AG04449 (cell line): ENCODE results near the gene BMPR2.

ENCODE experiments used
- CTCF ChIA-PET: fragments of 350-600 bp; formaldehyde crosslinking; extraction: SDS; loops from one replicate; lab custom pipeline; 2021; ENCODE audit warnings: antibody characterized with exemption; lab: Yijun Ruan, JAX
- POLR2A ChIA-PET: fragments of 400-600, 350-600 bp; formaldehyde crosslinking; extraction: SDS; loops from one replicate; lab custom pipeline; 2020; ENCODE audit warnings: antibody characterized with exemption, inconsistent platforms; lab: Yijun Ruan, JAX
- DNase-seq: peaks from one replicate; pipeline ENCODE4 v3.0.0-alpha.2; 2010; ENCODE audit warnings: low read depth, low spot score
- H3K4me3 ChIP-seq: 2 replicates; pipeline ENCODE4 v1.5.1; 2011; ENCODE audit warnings: low read depth, mild to moderate bottlenecking, control low read depth, low read length
- TF ChIP-seq, protein P1 (sequence below): IDR thresholded peaks from one replicate; pipeline ENCODE4 v1.5.1; 2011; ENCODE audit warnings: mild to moderate bottlenecking, moderate library complexity, low read length, control low read depth, inconsistent platforms; ENCODE audit not compliant: insufficient read depth; ENCODE audit errors: missing control alignments

Gene BMPR2

DNA sequence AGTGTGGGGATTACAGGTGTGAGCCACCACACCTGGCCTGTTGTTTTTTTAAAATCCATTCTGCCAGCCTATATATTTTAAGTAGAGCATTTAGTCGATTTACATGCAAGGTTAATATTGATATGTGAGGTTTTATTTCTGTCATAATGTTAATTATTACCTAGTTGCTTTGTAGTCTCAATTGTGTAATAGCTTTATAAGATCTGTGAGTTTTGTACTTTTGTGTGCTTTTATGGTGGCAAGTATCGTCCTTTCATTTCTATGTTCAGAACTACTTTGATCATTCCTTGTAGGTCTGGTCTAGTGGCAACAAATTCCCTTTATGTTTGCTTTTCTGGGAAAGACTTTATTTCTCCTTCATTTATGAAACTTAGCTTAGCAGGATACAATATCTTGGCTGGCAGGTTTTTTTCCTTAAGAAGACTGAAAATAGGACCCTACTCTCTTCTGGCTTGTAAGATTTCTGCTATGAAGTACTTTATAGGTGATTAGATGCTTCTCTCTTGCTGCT is 207.6 kb downstream of the BMPR2 start:
- no peak overlapping the region for H3K4me3 ChIP-seq
- DNase-seq: no peak
- ChIA-PET CTCF (interaction anchor here (1.0 to 1.5 kb wide), 2 partner anchors 9 to 13 kb away, joined by 3 to 4 read pairs; no protein-coding TSS in a partner anchor), POLR2A (no interaction called here)
- TF ChIP-seq, protein P1, sequence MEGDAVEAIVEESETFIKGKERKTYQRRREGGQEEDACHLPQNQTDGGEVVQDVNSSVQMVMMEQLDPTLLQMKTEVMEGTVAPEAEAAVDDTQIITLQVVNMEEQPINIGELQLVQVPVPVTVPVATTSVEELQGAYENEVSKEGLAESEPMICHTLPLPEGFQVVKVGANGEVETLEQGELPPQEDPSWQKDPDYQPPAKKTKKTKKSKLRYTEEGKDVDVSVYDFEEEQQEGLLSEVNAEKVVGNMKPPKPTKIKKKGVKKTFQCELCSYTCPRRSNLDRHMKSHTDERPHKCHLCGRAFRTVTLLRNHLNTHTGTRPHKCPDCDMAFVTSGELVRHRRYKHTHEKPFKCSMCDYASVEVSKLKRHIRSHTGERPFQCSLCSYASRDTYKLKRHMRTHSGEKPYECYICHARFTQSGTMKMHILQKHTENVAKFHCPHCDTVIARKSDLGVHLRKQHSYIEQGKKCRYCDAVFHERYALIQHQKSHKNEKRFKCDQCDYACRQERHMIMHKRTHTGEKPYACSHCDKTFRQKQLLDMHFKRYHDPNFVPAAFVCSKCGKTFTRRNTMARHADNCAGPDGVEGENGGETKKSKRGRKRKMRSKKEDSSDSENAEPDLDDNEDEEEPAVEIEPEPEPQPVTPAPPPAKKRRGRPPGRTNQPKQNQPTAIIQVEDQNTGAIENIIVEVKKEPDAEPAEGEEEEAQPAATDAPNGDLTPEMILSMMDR: no peak

DNA sequence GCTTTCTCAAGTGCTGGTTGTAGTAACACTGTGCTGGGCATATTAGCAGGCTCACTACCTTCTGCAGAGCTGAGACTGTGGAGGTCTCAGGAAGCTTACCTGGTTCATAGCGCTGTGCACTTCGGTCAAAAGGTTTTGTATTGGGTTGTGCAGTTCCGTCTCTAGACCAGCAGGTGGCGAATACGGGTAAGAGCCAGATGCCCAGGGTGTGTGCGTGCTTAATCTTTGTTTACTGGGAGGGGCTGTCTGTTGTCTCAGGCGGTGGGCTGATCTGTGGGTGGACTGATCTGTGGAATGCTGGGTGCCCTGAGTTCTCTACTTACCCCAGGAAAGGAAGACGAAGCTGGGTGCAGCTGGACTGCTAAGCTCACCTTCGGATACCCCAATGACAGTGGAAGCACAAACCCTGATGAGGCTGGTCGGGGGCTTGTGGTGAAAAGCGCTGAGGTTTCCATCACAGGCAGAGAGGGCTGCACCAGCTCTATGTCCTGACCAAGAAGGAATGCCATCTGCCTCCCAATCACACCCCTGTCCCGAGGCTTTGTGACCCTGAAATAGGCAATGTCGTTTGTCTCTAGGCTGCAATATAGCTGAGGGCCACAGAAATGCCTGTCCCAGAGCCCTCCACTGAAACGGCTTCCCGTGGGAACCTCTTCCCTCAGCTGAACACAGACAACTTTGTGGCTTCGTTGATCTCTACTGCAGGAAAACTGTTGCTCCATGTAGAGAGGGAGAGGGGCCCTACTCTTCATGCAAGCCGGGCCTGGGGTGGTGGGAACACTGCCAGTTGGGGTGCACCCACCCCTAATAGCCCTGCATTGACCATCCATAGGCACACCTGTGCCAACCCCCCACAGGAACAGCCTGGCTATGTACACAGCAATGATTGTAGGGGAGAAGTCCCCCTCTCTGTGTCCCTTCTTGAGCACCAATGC is 212.8 kb downstream of the BMPR2 start:
- TF ChIP-seq, protein P1: peak; percentile 86
- no peak for DNase-seq
- ChIA-PET CTCF (interaction anchor here (0.6 to 4.2 kb wide), 42 partner anchors 9 to 1326 kb away, joined by 3 to 67 read pairs (median 4); partner anchors contain the start of genes CARF, CYP20A1, ICA1L and WDR12), POLR2A (no interaction called here)
- H3K4me3 ChIP-seq: peak overlapping the region; percentile 27

DNA sequence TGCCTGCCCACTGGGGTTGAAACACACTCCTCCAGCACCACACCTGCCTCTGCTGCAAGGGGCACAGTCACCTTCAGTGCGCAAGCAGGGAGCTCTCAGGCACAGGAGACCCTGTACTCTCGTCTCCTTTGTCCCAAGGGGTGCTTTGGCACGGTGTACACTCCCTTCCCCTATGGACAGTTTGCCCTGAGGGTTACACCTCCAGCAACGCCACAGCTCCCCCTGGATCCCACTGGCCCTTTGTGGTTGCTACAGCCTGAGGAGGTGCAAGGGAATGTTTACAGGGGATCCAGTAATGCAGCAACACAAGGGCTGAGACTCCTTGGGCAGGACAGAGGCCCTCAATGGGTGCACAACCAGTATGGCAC is 213.4 kb downstream of the BMPR2 start:
- ChIA-PET POLR2A (no interaction called here), CTCF (interaction anchor here (0.9 to 4.2 kb wide), 17 partner anchors 9 to 1320 kb away, joined by 3 to 67 read pairs (median 8); partner anchors contain the start of genes CARF, CYP20A1, ICA1L and WDR12)
- TF ChIP-seq, protein P1: no peak
- DNase-seq: no peak
- H3K4me3 ChIP-seq: no peak overlapping the region

DNA sequence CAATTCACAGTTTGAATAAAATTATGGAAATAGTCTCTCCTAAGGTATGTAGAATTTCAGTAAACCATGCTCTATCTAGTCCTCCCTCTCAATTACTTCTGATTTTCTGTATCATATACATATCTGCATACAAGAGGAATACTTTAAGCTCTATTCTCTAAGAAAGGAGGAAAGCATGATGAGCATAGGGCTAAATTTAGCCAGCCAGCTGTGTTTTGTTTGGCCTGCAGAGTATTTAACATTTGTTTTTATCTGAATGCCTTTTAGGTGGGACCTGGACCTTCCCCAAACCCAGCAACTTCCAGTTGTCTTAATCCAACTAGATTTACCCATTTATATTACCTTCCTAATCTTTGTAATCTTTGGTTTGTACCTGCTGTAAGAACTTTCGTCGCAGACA is 216.4 kb downstream of the BMPR2 start:
- TF ChIP-seq, protein P1: no peak
- ChIA-PET CTCF (interaction anchor here (0.6 to 0.9 kb wide), 2 partner anchors 19 to 1317 kb away, joined by 3 read pairs; no protein-coding TSS in a partner anchor), POLR2A (no interaction called here)
- DNase-seq: no peak
- H3K4me3 ChIP-seq: no peak overlapping the region

DNA sequence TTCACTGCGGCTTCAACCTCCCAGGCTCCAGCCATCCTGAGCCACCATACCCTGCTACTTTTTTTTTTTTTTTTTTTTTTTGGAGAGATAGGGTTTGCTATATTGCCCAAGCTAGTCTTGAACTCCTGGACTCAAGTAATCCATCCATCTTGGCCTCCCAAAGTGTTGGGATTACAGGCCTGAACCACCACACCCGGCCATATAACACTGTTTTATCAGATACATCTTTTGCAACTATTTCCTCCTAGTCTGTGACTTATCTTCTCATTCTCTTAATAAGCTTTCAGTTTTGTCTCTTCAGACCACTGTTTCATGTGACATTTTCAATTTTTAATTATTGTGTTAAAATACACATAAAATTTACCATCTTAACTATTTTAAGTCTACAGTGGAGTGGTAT is 223.0 kb downstream of the BMPR2 start:
- DNase-seq: no peak
- CTCF ChIA-PET: interaction anchor here (1.5 to 6.9 kb wide), 2 partner anchors 9 to 1310 kb away, joined by 5 to 67 read pairs; no protein-coding TSS in a partner anchor
- POLR2A ChIA-PET: no interaction called here
- TF ChIP-seq, protein P1: no peak
- H3K4me3 ChIP-seq: no peak overlapping the region

DNA sequence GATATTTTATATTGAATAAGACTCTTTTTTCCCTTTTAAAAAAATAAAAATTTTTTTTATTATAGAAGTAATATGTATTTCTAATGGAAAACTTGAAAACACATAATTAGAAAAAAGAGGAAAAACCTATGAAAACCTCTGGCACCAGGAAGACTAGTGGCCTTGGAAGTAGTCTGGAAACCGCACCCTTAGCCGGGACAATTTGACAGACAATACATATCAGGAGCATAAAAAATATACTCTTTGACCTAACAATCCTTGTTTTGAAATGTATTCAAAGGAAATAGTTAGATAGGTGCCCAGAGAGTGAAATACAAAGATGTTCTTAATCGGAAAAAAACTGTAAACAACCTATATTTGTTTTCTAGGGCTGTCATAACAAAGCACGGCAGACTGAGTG is 223.8 kb downstream of the BMPR2 start:
- CTCF ChIA-PET: interaction anchor here (6.9 kb wide), 1 partner anchor 10 kb away, joined by 67 read pairs; no protein-coding TSS in a partner anchor
- TF ChIP-seq, protein P1: no peak
- no peak for DNase-seq
- POLR2A ChIA-PET: no interaction called here
- H3K4me3 ChIP-seq: no peak overlapping the region
